ENCODE data around the gene CYTH3. TPM values are rescaled to one million over a fixed set of nuclear protein-coding genes. Genes with fewer than 3 reads are reported as not detected.
"Not testable (repeated sequence)": the region's sequence is repeated elsewhere in the genome, so short reads cannot be mapped to it uniquely, and the experiment has no call there.

CYTH3 gene
- total RNA-seq, 4 donors from 2014 or later = 14.6 to 47.4 (median 22.8) TPM

- DNase-seq = no peak
- no peaks in the 10 kb centered on the region for H3K27me3 ChIP-seq
- H3K36me3 ChIP-seq = no peaks in the 10 kb centered on the region
- no peak overlapping the region for H3K4me3 ChIP-seq
- H3K9me3 ChIP-seq = no peaks in the 10 kb centered on the region
- intact Hi-C loops (cut with DNase I; ENCODE audit: low total_unique reads) = loop anchor here (5.0 kb wide), 1 partner anchor 168 kb away; no protein-coding TSS in a partner anchor
- no peaks in the 10 kb centered on the region for H3K4me1 ChIP-seq
- TF ChIP-seq, protein P1, sequence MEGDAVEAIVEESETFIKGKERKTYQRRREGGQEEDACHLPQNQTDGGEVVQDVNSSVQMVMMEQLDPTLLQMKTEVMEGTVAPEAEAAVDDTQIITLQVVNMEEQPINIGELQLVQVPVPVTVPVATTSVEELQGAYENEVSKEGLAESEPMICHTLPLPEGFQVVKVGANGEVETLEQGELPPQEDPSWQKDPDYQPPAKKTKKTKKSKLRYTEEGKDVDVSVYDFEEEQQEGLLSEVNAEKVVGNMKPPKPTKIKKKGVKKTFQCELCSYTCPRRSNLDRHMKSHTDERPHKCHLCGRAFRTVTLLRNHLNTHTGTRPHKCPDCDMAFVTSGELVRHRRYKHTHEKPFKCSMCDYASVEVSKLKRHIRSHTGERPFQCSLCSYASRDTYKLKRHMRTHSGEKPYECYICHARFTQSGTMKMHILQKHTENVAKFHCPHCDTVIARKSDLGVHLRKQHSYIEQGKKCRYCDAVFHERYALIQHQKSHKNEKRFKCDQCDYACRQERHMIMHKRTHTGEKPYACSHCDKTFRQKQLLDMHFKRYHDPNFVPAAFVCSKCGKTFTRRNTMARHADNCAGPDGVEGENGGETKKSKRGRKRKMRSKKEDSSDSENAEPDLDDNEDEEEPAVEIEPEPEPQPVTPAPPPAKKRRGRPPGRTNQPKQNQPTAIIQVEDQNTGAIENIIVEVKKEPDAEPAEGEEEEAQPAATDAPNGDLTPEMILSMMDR (IDR thresholded peaks at IDR 0.05) = no peak
- TF ChIP-seq POLR2A (IDR thresholded peaks at IDR 0.05) = no peak
- H3K27ac ChIP-seq = no peak overlapping the region
These were observed 117.7 kb downstream of the CYTH3 start for GRCh38 chr7:6154542-6155404.

DNA sequence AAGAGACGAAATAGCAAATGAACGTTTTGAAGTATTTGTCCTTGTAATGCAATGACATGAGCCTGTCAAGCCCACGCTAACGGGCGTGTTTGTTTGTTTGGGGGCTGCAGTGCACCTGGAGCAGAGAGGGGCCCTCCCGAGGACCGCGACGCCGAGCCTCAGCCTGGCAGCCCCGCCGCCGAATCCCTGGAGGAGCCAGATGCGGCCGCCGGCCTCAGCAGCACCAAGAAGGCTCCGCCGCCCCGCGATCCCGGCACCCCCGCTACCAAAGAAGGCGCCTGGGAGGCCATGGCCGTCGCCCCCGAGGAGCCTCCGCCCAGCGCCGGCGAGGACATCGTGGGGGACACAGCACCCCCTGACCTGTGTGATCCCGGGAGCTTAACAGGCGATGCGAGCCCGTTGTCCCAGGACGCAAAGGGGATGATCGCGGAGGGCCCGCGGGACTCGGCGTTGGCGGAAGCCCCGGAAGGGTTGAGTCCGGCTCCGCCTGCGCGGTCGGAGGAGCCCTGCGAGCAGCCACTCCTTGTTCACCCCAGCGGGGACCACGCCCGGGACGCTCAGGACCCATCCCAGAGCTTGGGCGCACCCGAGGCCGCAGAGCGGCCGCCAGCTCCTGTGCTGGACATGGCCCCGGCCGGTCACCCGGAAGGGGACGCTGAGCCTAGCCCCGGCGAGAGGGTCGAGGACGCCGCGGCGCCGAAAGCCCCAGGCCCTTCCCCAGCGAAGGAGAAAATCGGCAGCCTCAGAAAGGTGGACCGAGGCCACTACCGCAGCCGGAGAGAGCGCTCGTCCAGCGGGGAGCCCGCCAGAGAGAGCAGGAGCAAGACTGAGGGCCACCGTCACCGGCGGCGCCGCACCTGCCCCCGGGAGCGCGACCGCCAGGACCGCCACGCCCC is 118.5 kb downstream of the CYTH3 start:
- Histone ChIP-seq H3K9me3 (no peaks in the 10 kb centered on the region), H3K27ac (no peak overlapping the region), H3K4me1 (no peaks in the 10 kb centered on the region), H3K4me3 (no peak overlapping the region), H3K36me3 (no peaks in the 10 kb centered on the region), H3K27me3 (no peaks in the 10 kb centered on the region)
- DNase-seq = no peak
- TF ChIP-seq POLR2A (IDR thresholded peaks at IDR 0.05) = no peak
- TF ChIP-seq, protein P1 (IDR thresholded peaks at IDR 0.05) = no peak
- intact Hi-C loops (cut with DNase I; ENCODE audit: low total_unique reads) = no loop called here

DNA sequence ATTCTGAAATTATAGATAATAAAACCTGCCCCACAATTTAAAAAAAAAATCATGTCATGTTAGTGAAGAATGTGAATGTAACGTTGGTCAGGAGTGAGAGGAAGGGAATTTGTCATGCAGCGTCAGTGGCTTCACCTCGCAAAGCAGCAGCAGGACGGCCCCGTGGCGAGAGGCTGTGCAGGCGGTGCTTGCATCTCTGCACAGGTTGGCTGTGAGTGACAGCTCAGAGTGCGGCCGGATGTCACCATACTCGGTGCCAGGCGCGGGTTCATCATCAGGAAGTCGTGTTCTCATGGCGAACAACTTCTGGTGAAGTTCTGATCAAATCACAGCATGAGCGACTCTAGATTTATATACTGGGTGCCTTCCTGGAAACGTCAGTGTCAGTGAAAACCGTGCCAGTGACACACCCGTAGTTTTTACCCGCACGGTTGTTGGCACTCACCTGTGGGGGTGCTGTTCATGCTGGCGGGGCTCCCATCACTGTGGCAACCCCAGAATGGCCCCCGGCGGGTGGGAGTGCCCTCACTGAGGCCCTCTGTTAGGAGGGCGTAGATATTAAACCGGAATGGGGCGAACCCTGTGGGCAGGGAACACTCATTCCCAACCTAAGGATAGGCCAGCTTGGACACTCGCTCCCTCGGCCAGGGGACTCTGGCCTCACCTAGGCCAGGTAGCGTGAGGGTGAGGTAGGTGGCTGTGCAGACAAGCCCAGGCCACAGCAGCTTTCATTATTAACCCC is 120.3 kb downstream of the CYTH3 start:
- no peaks in the 10 kb centered on the region for H3K4me1 ChIP-seq
- TF ChIP-seq, protein P1 (IDR thresholded peaks at IDR 0.05) = no peak
- no peak for TF ChIP-seq POLR2A (IDR thresholded peaks at IDR 0.05)
- no peaks in the 10 kb centered on the region for H3K27me3 ChIP-seq
- H3K27ac ChIP-seq = no peak overlapping the region
- intact Hi-C loops (cut with DNase I; ENCODE audit: low total_unique reads) = no loop called here
- DNase-seq = no peak
- no peaks in the 10 kb centered on the region for H3K9me3 ChIP-seq
- H3K36me3 ChIP-seq = no peaks in the 10 kb centered on the region
- no peak overlapping the region for H3K4me3 ChIP-seq

GRCh38 chr7:6151527-6151926 is 120.9 kb downstream of the CYTH3 start:
- H3K27ac ChIP-seq; H3K4me3 ChIP-seq; H3K36me3 ChIP-seq; intact Hi-C loops (cut with DNase I; ENCODE audit: low total_unique reads); H3K27me3 ChIP-seq; H3K9me3 ChIP-seq; DNase-seq; H3K4me1 ChIP-seq: not testable (repeated sequence)

DNA sequence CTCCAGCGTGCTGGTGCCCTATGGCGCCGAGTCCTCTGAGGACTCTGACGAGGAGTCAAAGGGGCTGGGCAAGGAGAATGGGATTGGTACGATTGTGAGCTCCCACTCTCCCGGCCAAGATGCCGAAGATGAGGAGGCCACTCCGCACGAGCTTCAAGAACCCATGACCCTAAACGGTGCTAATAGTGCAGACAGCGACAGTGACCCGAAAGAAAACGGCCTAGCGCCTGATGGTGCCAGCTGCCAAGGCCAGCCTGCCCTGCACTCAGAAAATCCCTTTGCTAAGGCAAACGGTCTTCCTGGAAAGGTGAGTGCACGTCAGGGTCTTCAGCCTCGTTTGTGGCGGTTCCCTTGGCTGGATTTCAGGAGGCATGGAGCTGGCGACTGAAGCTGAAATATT is 122.4 kb downstream of the CYTH3 start:
- H3K4me1 ChIP-seq = no peaks in the 10 kb centered on the region
- no peak overlapping the region for H3K4me3 ChIP-seq
- no peaks in the 10 kb centered on the region for H3K9me3 ChIP-seq
- intact Hi-C loops (cut with DNase I; ENCODE audit: low total_unique reads) = no loop called here
- no peaks in the 10 kb centered on the region for H3K27me3 ChIP-seq
- H3K27ac ChIP-seq = no peak overlapping the region
- DNase-seq = no peak
- no peak for TF ChIP-seq POLR2A (IDR thresholded peaks at IDR 0.05)
- TF ChIP-seq, protein P1 (IDR thresholded peaks at IDR 0.05) = no peak
- H3K36me3 ChIP-seq = no peaks in the 10 kb centered on the region
